AG09309 (cell line): ENCODE results near the gene GNA14.

ENCODE experiments used
- DNase-seq: peaks from one replicate; pipeline ENCODE4 v3.0.0-alpha.2; 2010; ENCODE audit warnings: low read depth
- H3K4me3 ChIP-seq: 2 replicates; pipeline ENCODE4 v1.5.1; 2011; ENCODE audit warnings: mild to moderate bottlenecking, low read depth, low read length, moderate library complexity; ENCODE audit not compliant: control insufficient read depth
- CTCF ChIP-seq: IDR thresholded peaks from 2 replicates; pipeline ENCODE4 v1.5.1; 2011; ENCODE audit warnings: mild to moderate bottlenecking, low read depth, low read length, inconsistent platforms; ENCODE audit not compliant: insufficient read depth, control insufficient read depth; ENCODE audit errors: missing control alignments

Gene GNA14

GRCh38 chr9:77677957-77678535 lies 29.9 kb upstream of the GNA14 start:
- no peak for TF ChIP-seq CTCF
- H3K4me3 ChIP-seq = no peak overlapping the region
- DNase-seq = no peak

GRCh38 chr9:77677397-77677796 lies 29.3 kb upstream of the GNA14 start:
- no peak overlapping the region for H3K4me3 ChIP-seq
- no peak for TF ChIP-seq CTCF
- no peak for DNase-seq

- TF ChIP-seq CTCF = no peak
- no peak for DNase-seq
- no peak overlapping the region for H3K4me3 ChIP-seq
These were observed 26.0 kb upstream of the GNA14 start for GRCh38 chr9:77673941-77674791.

- no peak for TF ChIP-seq CTCF
- H3K4me3 ChIP-seq = no peak overlapping the region
- DNase-seq = no peak
These were observed 24.1 kb upstream of the GNA14 start for GRCh38 chr9:77672183-77672582.

- DNase-seq = no peak
- TF ChIP-seq CTCF = no peak
- no peak overlapping the region for H3K4me3 ChIP-seq
These were observed 19.0 kb upstream of the GNA14 start for GRCh38 chr9:77667151-77667550.

GRCh38 chr9:77663754-77664153 lies 15.6 kb upstream of the GNA14 start:
- TF ChIP-seq CTCF = no peak
- no peak for DNase-seq
- H3K4me3 ChIP-seq = no peak overlapping the region

GRCh38 chr9:77661566-77662085 lies 13.5 kb upstream of the GNA14 start:
- no peak for TF ChIP-seq CTCF
- no peak overlapping the region for H3K4me3 ChIP-seq
- no peak for DNase-seq
